ENCODE measurements around the gene ADGRD2.

Gene ADGRD2

DNA sequence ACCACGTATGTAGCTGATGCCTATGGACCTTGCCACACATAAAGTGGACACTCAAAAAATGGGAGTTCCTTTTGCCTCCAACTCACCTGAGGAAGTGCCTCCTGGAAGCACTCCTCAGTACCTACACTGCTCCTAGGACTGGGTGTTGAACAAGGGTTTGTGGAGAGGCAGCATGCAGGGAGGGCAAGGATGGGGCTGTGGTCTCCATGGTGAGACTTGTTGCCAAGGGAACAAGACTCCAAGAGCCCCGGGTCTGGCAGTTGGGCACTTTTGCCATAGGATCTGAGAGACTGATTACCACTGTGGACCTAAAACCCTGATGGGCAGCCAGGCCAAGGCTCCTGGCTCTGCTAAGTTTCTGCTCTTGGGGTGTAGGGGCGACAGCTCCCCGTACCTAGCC is 63.9 kb downstream of the ADGRD2 start:
- no peak for DNase-seq

DNA sequence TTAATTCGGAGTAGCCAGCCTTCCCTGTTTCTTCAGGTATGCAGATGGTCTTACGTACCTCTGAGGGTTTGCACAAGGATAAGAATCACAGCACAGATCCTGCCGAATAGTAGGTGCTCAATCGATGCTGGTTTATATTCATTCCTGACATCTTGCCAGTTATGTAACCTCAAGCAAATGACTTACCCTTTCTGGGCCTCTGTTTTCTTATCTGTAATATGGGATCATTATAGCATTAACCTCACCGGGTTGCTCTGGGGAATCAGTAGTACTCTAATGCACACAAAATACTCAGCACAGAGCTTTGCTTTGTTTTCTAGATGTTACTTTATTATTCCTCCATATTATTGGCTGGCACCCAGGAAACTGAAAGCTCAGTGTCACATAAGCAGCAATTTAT is 64.6 kb downstream of the ADGRD2 start:
- no peak for DNase-seq

- DNase-seq = no peak
Measured at GRCh38 chr9:124517600-124517999, 67.3 kb downstream of the ADGRD2 start.

DNA sequence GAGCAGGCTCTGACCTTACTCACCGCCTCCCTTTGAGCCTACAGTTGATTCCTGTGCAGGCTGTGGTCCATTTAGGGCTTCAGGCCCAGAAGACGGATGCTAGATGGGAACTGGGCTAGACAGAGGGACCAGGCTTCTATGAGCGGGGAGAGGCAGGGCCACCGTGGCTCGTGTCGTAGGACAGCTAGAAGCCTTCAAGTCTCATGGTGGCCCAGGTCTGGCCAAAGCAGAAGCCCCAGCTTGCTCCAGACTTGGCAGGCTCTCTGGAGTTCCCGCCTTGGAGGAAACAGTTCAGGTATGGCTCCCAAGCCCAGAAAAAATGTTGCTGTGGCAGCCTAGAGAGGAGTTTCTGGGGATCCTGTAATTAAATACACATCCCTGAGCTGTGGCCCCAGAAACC is 67.9 kb downstream of the ADGRD2 start:
- DNase-seq = no peak

DNA sequence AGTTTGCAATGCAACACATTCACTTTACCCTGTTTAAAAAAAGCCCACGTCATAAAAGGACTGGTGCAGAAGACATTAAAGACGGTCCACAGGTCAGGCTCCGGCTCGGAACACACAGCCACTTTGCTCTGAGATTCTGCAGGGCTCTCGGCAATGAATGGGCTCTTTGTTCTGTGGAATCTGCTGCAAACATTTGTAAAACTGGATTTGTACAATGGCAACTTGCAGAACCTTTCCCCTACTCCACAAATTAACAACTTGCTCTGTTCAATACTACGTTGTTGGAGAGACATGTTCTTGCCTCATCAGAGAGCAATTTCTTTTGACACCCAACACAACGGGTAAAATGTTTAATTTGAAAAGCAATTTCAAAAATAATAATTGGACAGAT is 70.0 kb downstream of the ADGRD2 start:
- no peak for DNase-seq

DNA sequence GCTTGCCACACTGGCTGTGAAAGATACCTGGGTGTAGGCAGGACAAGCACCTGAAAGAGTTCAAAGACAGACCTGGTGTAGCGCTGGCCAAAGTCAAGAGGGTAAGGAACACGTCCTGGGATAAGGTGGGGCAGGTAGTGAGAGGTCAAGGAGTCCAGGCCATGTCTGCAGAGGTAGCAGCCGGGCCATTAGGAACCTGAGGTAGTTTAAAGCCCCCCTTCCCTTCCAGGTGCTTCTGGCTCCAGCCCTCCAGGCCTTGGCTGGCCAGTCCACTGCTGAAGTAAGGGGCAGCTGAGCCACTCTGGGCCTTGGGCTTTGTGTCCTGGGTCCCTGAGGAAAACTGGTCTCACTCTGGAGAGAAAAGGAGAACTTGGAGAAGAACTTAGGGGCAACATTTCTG is 70.9 kb downstream of the ADGRD2 start:
- DNase-seq = no peak

DNA sequence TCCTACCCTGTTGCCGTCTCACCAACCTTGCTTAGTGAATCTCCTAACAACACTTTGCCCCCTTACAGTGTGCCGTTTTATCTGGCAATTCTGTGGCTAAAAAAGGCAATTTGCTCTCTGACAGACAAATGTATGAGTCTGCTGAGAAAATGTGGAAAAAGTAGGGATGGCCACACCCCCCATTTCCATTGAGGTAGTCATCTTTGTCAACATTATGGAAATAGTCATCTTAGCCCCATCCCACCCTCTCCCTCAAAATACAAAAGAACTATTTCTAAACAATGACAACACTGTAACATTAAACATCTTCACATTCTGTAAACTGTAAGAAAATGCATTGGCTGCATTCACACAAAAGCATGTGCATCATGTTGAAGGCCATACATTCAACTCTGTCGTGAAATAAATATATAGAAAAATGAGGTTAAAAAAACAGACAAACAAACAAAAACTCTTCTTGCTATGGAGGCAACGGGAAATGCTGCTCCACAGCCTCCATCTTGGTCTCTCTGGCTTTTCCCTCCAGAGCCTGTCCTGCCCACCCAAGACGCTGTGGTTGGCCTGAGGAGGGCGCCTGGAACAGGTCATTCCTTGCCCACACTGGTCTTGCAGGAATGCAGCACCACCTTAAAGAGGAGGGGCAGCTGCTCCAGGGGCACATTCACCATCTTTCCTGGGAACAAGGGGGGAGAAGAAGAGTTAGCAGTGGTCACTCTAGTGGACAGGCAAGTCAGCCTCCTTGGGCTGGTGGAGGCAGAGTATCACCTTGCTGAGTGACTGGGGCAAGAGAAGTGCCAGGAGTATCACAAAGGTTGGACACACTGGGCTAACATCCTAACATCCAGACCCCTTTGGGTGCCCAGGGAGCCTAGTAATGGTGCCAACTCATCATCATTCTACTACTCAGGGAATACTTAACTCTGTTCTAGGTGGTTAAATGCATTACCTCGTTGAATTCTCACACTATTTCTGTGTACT is 72.2 kb downstream of the ADGRD2 start:
- no peak for DNase-seq

GRCh38 chr9:124526174-124526573 is 75.9 kb downstream of the ADGRD2 start:
- no peak for DNase-seq

GRCh38 chr9:124527781-124528180 is 77.5 kb downstream of the ADGRD2 start:
- DNase-seq = no peak
